T-cell (primary cell): ENCODE measurements around the gene MFSD2A. TPM values are rescaled to one million over a fixed set of nuclear protein-coding genes. Genes with fewer than 3 reads are reported as not detected.
"Not testable (repeated sequence)": the region's sequence is repeated elsewhere in the genome, so short reads cannot be mapped to it uniquely, and the experiment has no call there.

Experiments
- ATAC-seq, 4 experiments: fragments of 200-7000 bp in 3 of 4; fragments of 150-1000 bp in 1 of 4; cut with Tn5 transposase; replicated peaks in 1 of 4; 1 replicate in 3 of 4; 2 replicates in 1 of 4; pipeline ENCODE4 v1.10.0; 2021; ENCODE audit warnings: moderate library complexity in 3 of 4, mild to moderate bottlenecking in 2 of 4, moderate number of reproducible peaks in 1 of 4
- CTCF ChIA-PET, 2 donors: fragments of 300-600 bp; sonication (Branson Sonifier 250); formaldehyde crosslinking; loops; one replicate each; lab custom pipeline; 2022; ENCODE audit warnings: antibody characterized with exemption in 2 of 2; lab: Charles Lee
- POLR2A ChIA-PET, 2 donors: fragments of 300-600 bp; sonication (Branson Sonifier 250); formaldehyde crosslinking; loops; one replicate each; lab custom pipeline; 2022; ENCODE audit warnings: antibody characterized with exemption in 2 of 2; lab: Charles Lee
- DNase-seq, 35 experiments: peaks; one replicate each; pipeline versions ENCODE4 v3.0.0 to v3.0.0-alpha.2; 2013 to 2023
- H3K27ac ChIP-seq: one replicate; pipeline ENCODE4 v1.5.1; 2013; ENCODE audit warnings: low read length
- H3K27me3 ChIP-seq, 2 experiments: replicated peaks in 1 of 2; 1 replicate in 1 of 2; 2 replicates in 1 of 2; pipeline versions ENCODE4 v1.6.1 to v1.7.0; 2013; ENCODE audit warnings: low read length in 1 of 2, mixed read lengths in 1 of 2; ENCODE audit not compliant: control insufficient read depth in 2 of 2, insufficient read depth in 2 of 2; ENCODE audit errors: extremely low read depth in 1 of 2
- H3K36me3 ChIP-seq, 2 donors: 1 replicate in 1 of 2; 2 replicates in 1 of 2; pipeline versions ENCODE4 v1.6.1 to v1.7.0; 2013; ENCODE audit warnings: low read length in 1 of 2; ENCODE audit not compliant: control insufficient read depth in 2 of 2, insufficient read depth in 1 of 2; ENCODE audit errors: extremely low read depth in 1 of 2
- H3K4me1 ChIP-seq, 2 experiments: 1 replicate in 1 of 2; 2 replicates in 1 of 2; pipeline versions ENCODE4 v1.6.1 to v1.7.0; 2013; ENCODE audit warnings: low read length in 2 of 2, mixed read lengths in 1 of 2; ENCODE audit not compliant: insufficient read depth in 2 of 2, control insufficient read depth in 1 of 2; ENCODE audit errors: extremely low read depth in 1 of 2
- H3K4me3 ChIP-seq, 2 donors: 1 replicate in 1 of 2; 2 replicates in 1 of 2; pipeline versions ENCODE4 v1.5.1 to v1.7.0; 2013; ENCODE audit warnings: mild to moderate bottlenecking in 2 of 2, low read length in 1 of 2, moderate library complexity in 1 of 2; ENCODE audit not compliant: control insufficient read depth in 1 of 2; ENCODE audit errors: extremely low read depth in 1 of 2
- H3K9me3 ChIP-seq: 2 replicates; pipeline ENCODE4 v1.7.0; 2013
- H3K27ac Mint-ChIP-seq, 2 donors: one replicate each; pipeline ENCODE4 v1.8.0; 2020 to 2021; ENCODE audit warnings: mild to moderate bottlenecking in 2 of 2, mixed read lengths in 2 of 2
- H3K27me3 Mint-ChIP-seq, 2 donors: one replicate each; pipeline ENCODE4 v1.8.0; 2021 to 2022; ENCODE audit warnings: mixed read lengths in 2 of 2
- H3K36me3 Mint-ChIP-seq: one replicate; pipeline ENCODE4 v1.8.0; 2021; ENCODE audit warnings: mixed read lengths
- H3K4me1 Mint-ChIP-seq, 3 donors: one replicate each; pipeline ENCODE4 v1.8.0; 2020 to 2022; ENCODE audit warnings: mixed read lengths in 3 of 3, mild to moderate bottlenecking in 1 of 3
- H3K4me3 Mint-ChIP-seq, 3 donors: one replicate each; pipeline ENCODE4 v1.8.0; 2020 to 2022; ENCODE audit warnings: mild to moderate bottlenecking in 3 of 3, mixed read lengths in 3 of 3, moderate library complexity in 3 of 3
- H3K9me3 Mint-ChIP-seq, 3 donors: one replicate each; pipeline ENCODE4 v1.8.0; 2020 to 2022; ENCODE audit warnings: mixed read lengths in 3 of 3
- WGBS: methylation state at CpG from one replicate; pipeline ENCODE4 v1.1.5; 2013; ENCODE audit warnings: missing lambda C conversion rate; ENCODE audit not compliant: insufficient coverage; 5-methylcytosine and 5-hydroxymethylcytosine counted together
- total RNA-seq, 35 experiments: library from RNA in 6 of 35; stranded (reverse) in 6 of 35; fragments of 120-200 nt in 1 of 35; gene quantifications; one replicate each; pipeline versions ENCODE4 v1.2.1 to v1.2.4 and lab custom pipeline; 2013 to 2026

Gene MFSD2A
- total RNA-seq (1 to 10 TPM in 4 of 5 donors, under 1 TPM in 1; 0.39 to 3.5 (median 1.4) TPM), total RNA-seq (lab: John Stamatoyannopoulos, UW) (0.18 to 142 (median 3.5) reads per million in 29 experiments)
- total RNA-seq (2013), result 0.39 TPM

- H3K4me1 ChIP-seq, result peaks cover 3 to 23% of the 10 kb centered on the region in 2 experiments
- POLR2A ChIA-PET, result no interaction called here
These were observed at the start of gene MFSD2A for GRCh38 chr1:39954870-39955546. TSS of gene MFSD2A (plus strand) at chr1:39955145. CDS start at chr1:39955293, 148 bp downstream.

GRCh38 chr1:39905172-39905571 lies 49.8 kb upstream of the MFSD2A start:
- Histone ChIP-seq H3K27me3 (peaks cover 15 to 44% of the 10 kb centered on the region in 2 experiments), H3K36me3 (no peaks in the 10 kb centered on the region), H3K4me3 (no peak overlapping the region), H3K27ac (no peak overlapping the region), H3K9me3 (no peaks in the 10 kb centered on the region), H3K4me1 (peaks cover 5 to 17% of the 10 kb centered on the region in 2 experiments)
- ChIA-PET CTCF (no interaction called here), POLR2A (no interaction called here)
- no CpG with 5 or more reads among the region's 4 CpGs for WGBS
- H3K4me3 Mint-ChIP-seq, result no peak overlapping the region
- DNase-seq (no peak), ATAC-seq (no peak)
- H3K27me3 Mint-ChIP-seq, result peaks cover 38 to 59% of the 10 kb centered on the region in 2 donors
- no peak overlapping the region for H3K27ac Mint-ChIP-seq
- H3K9me3 Mint-ChIP-seq, result peaks cover 5 to 6% (median 6%) of the 10 kb centered on the region in 3 donors
- H3K36me3 Mint-ChIP-seq, result no peaks in the 10 kb centered on the region
- H3K4me1 Mint-ChIP-seq, result peaks cover 0 to 6% (median 5%) of the 10 kb centered on the region in 3 donors

More at GRCh38 chr1:39954870-39955546, at the start of gene MFSD2A:
- under 1% methylated on average over 50 of the region's 62 CpGs for WGBS
- peaks cover 20 to 26% (median 22%) of the 10 kb centered on the region in 3 donors for H3K4me1 Mint-ChIP-seq
- CTCF ChIA-PET, result interaction anchor here (1.0 to 1.4 kb wide), 3 partner anchors 12 to 84 kb away, joined by 3 to 6 read pairs (median 4); no protein-coding TSS in a partner anchor
- H3K9me3 ChIP-seq, result no peaks in the 10 kb centered on the region
- no peaks in the 10 kb centered on the region for H3K36me3 Mint-ChIP-seq
- H3K27me3 Mint-ChIP-seq, result no peaks in the 10 kb centered on the region
- no peaks in the 10 kb centered on the region for H3K36me3 ChIP-seq
- DNase-seq (peak; percentile 75 to 90 (median 83)), ATAC-seq (peak; percentile 97 to 98 (median 98))
- H3K9me3 Mint-ChIP-seq, result no peaks in the 10 kb centered on the region
- H3K4me3 Mint-ChIP-seq, result peak within 1 kb of the TSS; percentile 87 to 91 (median 87)
- H3K4me3 ChIP-seq, result peak within 1 kb of the TSS; percentile 48 to 65
- peaks cover 0 to 8% of the 10 kb centered on the region in 2 experiments for H3K27me3 ChIP-seq
- H3K27ac Mint-ChIP-seq, result no peak within 1 kb of the TSS
- no peak within 1 kb of the TSS for H3K27ac ChIP-seq

GRCh38 chr1:39907528-39908453 lies 47.2 kb upstream of the MFSD2A start:
- Mint-ChIP-seq H3K36me3 (no peaks in the 10 kb centered on the region), H3K27me3 (peaks cover 37 to 61% of the 10 kb centered on the region in 2 donors), H3K9me3 (peaks cover 5 to 6% (median 6%) of the 10 kb centered on the region in 3 donors), H3K27ac (no peak overlapping the region), H3K4me3 (no peak overlapping the region), H3K4me1 (no peaks in the 10 kb centered on the region)
- ChIA-PET CTCF (interaction anchor here (0.5 to 0.7 kb wide), 3 partner anchors 44 to 926 kb away, joined by 3 to 12 read pairs (median 5); no protein-coding TSS in a partner anchor), POLR2A (no interaction called here)
- no peak overlapping the region for H3K27ac ChIP-seq
- ATAC-seq (no peak), DNase-seq (no peak)
- no peaks in the 10 kb centered on the region for H3K4me1 ChIP-seq
- no peaks in the 10 kb centered on the region for H3K9me3 ChIP-seq
- no peaks in the 10 kb centered on the region for H3K36me3 ChIP-seq
- no CpG with 5 or more reads among the region's 3 CpGs for WGBS
- peaks cover 6 to 33% of the 10 kb centered on the region in 2 experiments for H3K27me3 ChIP-seq
- peak overlapping the region in 1 of 2 donors; percentile 21 for H3K4me3 ChIP-seq

- H3K9me3 ChIP-seq, result no peaks in the 10 kb centered on the region
- WGBS, result 80% methylated on average over 1 of the region's 2 CpGs
These were observed 46.4 kb upstream of the MFSD2A start for GRCh38 chr1:39908534-39908933.

GRCh38 chr1:39910263-39910662 lies 44.7 kb upstream of the MFSD2A start:
- no peak for ATAC-seq
- Histone ChIP-seq H3K27me3 (peaks cover 0 to 18% of the 10 kb centered on the region in 2 experiments), H3K27ac (no peak overlapping the region), H3K36me3 (no peaks in the 10 kb centered on the region), H3K9me3 (no peaks in the 10 kb centered on the region), H3K4me3 (no peak overlapping the region), H3K4me1 (no peaks in the 10 kb centered on the region)
- Mint-ChIP-seq H3K27me3 (peaks cover 19 to 42% of the 10 kb centered on the region in 2 donors), H3K4me1 (no peaks in the 10 kb centered on the region), H3K27ac (peak overlapping the region in 1 of 2 donors; percentile 11), H3K4me3 (no peak overlapping the region), H3K9me3 (peaks cover 5 to 6% (median 6%) of the 10 kb centered on the region in 3 donors), H3K36me3 (no peaks in the 10 kb centered on the region)
- 100% methylated on average over 3 of the region's 3 CpGs for WGBS
- POLR2A ChIA-PET, result interaction anchor here in 1 of 2 donors (0.6 kb wide), 1 partner anchor 273 kb away, joined by 3 read pairs; no protein-coding TSS in a partner anchor
- CTCF ChIA-PET, result interaction anchor here (0.7 to 1.6 kb wide), 2 partner anchors 8 kb away, joined by 3 to 4 read pairs; no protein-coding TSS in a partner anchor
- DNase-seq, result no peak

More at GRCh38 chr1:39908534-39908933, 46.4 kb upstream of the MFSD2A start:
- Histone ChIP-seq H3K36me3 (no peaks in the 10 kb centered on the region), H3K27ac (no peak overlapping the region), H3K4me1 (no peaks in the 10 kb centered on the region), H3K27me3 (peaks cover 2 to 26% of the 10 kb centered on the region in 2 experiments), H3K4me3 (no peak overlapping the region)
- DNase-seq, result no peak
- H3K27ac Mint-ChIP-seq, result no peak overlapping the region
- ATAC-seq, result no peak
- H3K36me3 Mint-ChIP-seq, result no peaks in the 10 kb centered on the region
- POLR2A ChIA-PET, result no interaction called here
- H3K4me1 Mint-ChIP-seq, result no peaks in the 10 kb centered on the region
- peaks cover 5 to 6% (median 6%) of the 10 kb centered on the region in 3 donors for H3K9me3 Mint-ChIP-seq
- CTCF ChIA-PET, result interaction anchor here (0.5 to 0.6 kb wide), 2 partner anchors 44 to 926 kb away, joined by 5 to 12 read pairs; no protein-coding TSS in a partner anchor
- no peak overlapping the region for H3K4me3 Mint-ChIP-seq
- peaks cover 30 to 54% of the 10 kb centered on the region in 2 donors for H3K27me3 Mint-ChIP-seq

- DNase-seq, H3K36me3 ChIP-seq, H3K4me3 ChIP-seq, POLR2A ChIA-PET, H3K4me1 ChIP-seq, H3K9me3 ChIP-seq, H3K4me1 Mint-ChIP-seq, H3K27ac ChIP-seq, H3K9me3 Mint-ChIP-seq, H3K4me3 Mint-ChIP-seq, H3K36me3 Mint-ChIP-seq, H3K27ac Mint-ChIP-seq, ATAC-seq, CTCF ChIA-PET: not testable (repeated sequence)
- 95% methylated on average over 4 of the region's 30 CpGs for WGBS
- peaks cover 0 to 23% of the 10 kb centered on the region in 2 experiments for H3K27me3 ChIP-seq
- H3K27me3 Mint-ChIP-seq, result peaks cover 16 to 23% of the 10 kb centered on the region in 2 donors
These were observed 41.8 kb upstream of the MFSD2A start for GRCh38 chr1:39913136-39913535.
